SK-N-SH treated with all-trans-retinoic acid at 6 μM for 48 hours (cell line): Measurements from ENCODE around the gene SAP30.

Experiments used
- ATAC-seq: fragments of 200-7000 bp; cut with Tn5 transposase; 3 replicates; pipeline ENCODE4 v1.9.1; 2020; ENCODE audit warnings: mild to moderate bottlenecking, moderate library complexity
- ARNTL ChIP-seq: fragments of 450-650 bp; formaldehyde crosslinking; IDR thresholded peaks from 2 replicates; pipeline ENCODE4 v1.5.0; 2020; ENCODE audit warnings: low read depth, mild to moderate bottlenecking, moderate library complexity, borderline replicate concordance
- CREB5 ChIP-seq: fragments of 250-450 bp; sonication (Bioruptor Pico); IDR thresholded peaks from 2 replicates; pipeline ENCODE4 v1.5.1; 2020; ENCODE audit warnings: low read depth, mild to moderate bottlenecking, moderate library complexity
- CSDC2 ChIP-seq: fragments of 250-450 bp; sonication (Bioruptor Pico); IDR thresholded peaks from 2 replicates; pipeline ENCODE4 v1.5.0; 2020; ENCODE audit warnings: mild to moderate bottlenecking, moderate library complexity
- ESRRG ChIP-seq: fragments of 250-450 bp; sonication (Bioruptor Pico); IDR thresholded peaks from 2 replicates; pipeline ENCODE4 v1.6.1; 2021; ENCODE audit warnings: mild to moderate bottlenecking
- ISL1 ChIP-seq: fragments of 250-450 bp; sonication (Bioruptor Pico); IDR thresholded peaks from 2 replicates; pipeline ENCODE4 v2.1.2; 2022; ENCODE audit warnings: mild to moderate bottlenecking, moderate library complexity
- OSR1 ChIP-seq: fragments of 250-450 bp; sonication (Bioruptor Pico); IDR thresholded peaks from 2 replicates; pipeline ENCODE4 v1.8.0; 2022; ENCODE audit warnings: moderate library complexity, mild to moderate bottlenecking, inconsistent platforms
- PPARA ChIP-seq: fragments of 250-450 bp; sonication (Bioruptor Pico); IDR thresholded peaks from 2 replicates; pipeline ENCODE4 v1.5.0; 2020; ENCODE audit warnings: mild to moderate bottlenecking, borderline replicate concordance
- RARB ChIP-seq: fragments of 250-450 bp; sonication (Bioruptor Pico); IDR thresholded peaks from 2 replicates; pipeline ENCODE4 v1.8.0; 2021; ENCODE audit warnings: mild to moderate bottlenecking, moderate library complexity
- SNAI2 ChIP-seq: fragments of 250-450 bp; sonication (Bioruptor Pico); IDR thresholded peaks from 2 replicates; pipeline ENCODE4 v1.5.0; 2020; ENCODE audit warnings: mild to moderate bottlenecking, moderate library complexity
- TCF4 ChIP-seq: fragments of 250-450 bp; sonication (Bioruptor Pico); IDR thresholded peaks from 2 replicates; pipeline ENCODE4 v1.8.0; 2021; ENCODE audit warnings: mild to moderate bottlenecking, moderate library complexity, borderline replicate concordance
- TOX ChIP-seq: fragments of 250-450 bp; sonication (Bioruptor Pico); IDR thresholded peaks from 2 replicates; pipeline ENCODE4 v1.8.0; 2021; ENCODE audit warnings: mild to moderate bottlenecking, moderate library complexity, borderline replicate concordance
- TSHZ2 ChIP-seq: fragments of 250-450 bp; sonication (Bioruptor Pico); IDR thresholded peaks from 2 replicates; pipeline ENCODE4 v1.5.0; 2020; ENCODE audit warnings: mild to moderate bottlenecking, moderate library complexity
- ZC3H10 ChIP-seq: fragments of 250-450 bp; sonication (Bioruptor Pico); IDR thresholded peaks from 2 replicates; pipeline ENCODE4 v1.5.1; 2021; ENCODE audit warnings: mild to moderate bottlenecking, moderate library complexity
- ZNF565 ChIP-seq: fragments of 450-650 bp; formaldehyde crosslinking; conservative IDR thresholded peaks from 2 replicates; pipeline ENCODE4 v1.5.0; 2020; ENCODE audit warnings: low read depth, mild to moderate bottlenecking, moderate library complexity
- ZNF70 ChIP-seq: fragments of 450-650 bp; formaldehyde crosslinking; IDR thresholded peaks from 2 replicates; pipeline ENCODE4 v1.5.0; 2020; ENCODE audit warnings: mild to moderate bottlenecking, moderate library complexity
- ZNF8 ChIP-seq: fragments of 450-650 bp; formaldehyde crosslinking; IDR thresholded peaks from 2 replicates; pipeline ENCODE4 v1.5.0; 2020; ENCODE audit warnings: mild to moderate bottlenecking, moderate library complexity
- TF ChIP-seq, protein P1 (sequence below): fragments of 250-450 bp; sonication (Bioruptor Pico); IDR thresholded peaks from 2 replicates; pipeline ENCODE4 v1.5.1; 2021; ENCODE audit warnings: mild to moderate bottlenecking, moderate library complexity
- TF ChIP-seq, protein P2 (sequence below): fragments of 250-450 bp; sonication (Bioruptor Pico); IDR thresholded peaks from 2 replicates; pipeline ENCODE4 v1.8.0; 2021; ENCODE audit warnings: low read depth, mild to moderate bottlenecking, moderate library complexity, borderline replicate concordance
- TF ChIP-seq, protein P3 (sequence below): fragments of 250-450 bp; sonication (Bioruptor Pico); IDR thresholded peaks from 2 replicates; pipeline ENCODE4 v1.8.0; 2020; ENCODE audit warnings: mild to moderate bottlenecking, moderate library complexity, borderline replicate concordance

SAP30 gene

DNA sequence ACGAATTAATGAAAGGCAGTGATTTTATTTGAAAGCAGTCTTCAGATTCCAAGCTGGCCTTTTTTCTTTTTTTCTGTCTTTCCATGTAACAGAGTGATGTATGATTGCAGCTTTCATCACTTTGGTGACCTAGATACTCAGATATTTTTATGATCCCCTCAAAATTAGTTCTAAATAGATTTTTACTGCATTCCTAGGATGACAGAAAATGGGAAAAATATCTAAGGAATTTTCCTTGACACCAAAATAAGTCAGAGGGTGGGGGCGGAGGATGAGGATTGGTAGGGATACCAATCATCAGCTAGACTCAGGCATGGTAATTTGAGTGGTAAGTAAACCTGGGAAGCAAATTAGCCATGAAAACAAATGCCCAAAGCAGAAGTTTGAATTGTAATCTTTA is 24.7 kb upstream of the SAP30 start:
- ATAC-seq: peak; percentile 55; the same call in 2 of the 3 replicates
- TF ChIP-seq PPARA (CRISPR knock-in tag): no peak
- TF ChIP-seq ZNF70 (CRISPR knock-in tag): no peak
- TF ChIP-seq ISL1 (CRISPR knock-in tag): peak; percentile 86
- TF ChIP-seq, protein P1, sequence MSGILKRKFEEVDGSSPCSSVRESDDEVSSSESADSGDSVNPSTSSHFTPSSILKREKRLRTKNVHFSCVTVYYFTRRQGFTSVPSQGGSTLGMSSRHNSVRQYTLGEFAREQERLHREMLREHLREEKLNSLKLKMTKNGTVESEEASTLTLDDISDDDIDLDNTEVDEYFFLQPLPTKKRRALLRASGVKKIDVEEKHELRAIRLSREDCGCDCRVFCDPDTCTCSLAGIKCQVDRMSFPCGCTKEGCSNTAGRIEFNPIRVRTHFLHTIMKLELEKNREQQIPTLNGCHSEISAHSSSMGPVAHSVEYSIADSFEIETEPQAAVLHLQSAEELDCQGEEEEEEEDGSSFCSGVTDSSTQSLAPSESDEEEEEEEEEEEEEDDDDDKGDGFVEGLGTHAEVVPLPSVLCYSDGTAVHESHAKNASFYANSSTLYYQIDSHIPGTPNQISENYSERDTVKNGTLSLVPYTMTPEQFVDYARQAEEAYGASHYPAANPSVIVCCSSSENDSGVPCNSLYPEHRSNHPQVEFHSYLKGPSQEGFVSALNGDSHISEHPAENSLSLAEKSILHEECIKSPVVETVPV (CRISPR knock-in tag): no peak
- no peak for TF ChIP-seq ARNTL (CRISPR knock-in tag)
- peak; percentile 81 for TF ChIP-seq CREB5 (CRISPR knock-in tag)
- no peak for TF ChIP-seq RARB (CRISPR knock-in tag)
- TF ChIP-seq CSDC2 (CRISPR knock-in tag): 0 out of 2 replicates have a peak, but pooled peaks have one; percentile 32
- TF ChIP-seq TSHZ2: no peak
- TF ChIP-seq ESRRG: no peak

GRCh38 chr4:173347467-173347866 is 23.3 kb upstream of the SAP30 start:
- TF ChIP-seq, protein P1 (CRISPR knock-in tag): no peak
- TF ChIP-seq, protein P2, sequence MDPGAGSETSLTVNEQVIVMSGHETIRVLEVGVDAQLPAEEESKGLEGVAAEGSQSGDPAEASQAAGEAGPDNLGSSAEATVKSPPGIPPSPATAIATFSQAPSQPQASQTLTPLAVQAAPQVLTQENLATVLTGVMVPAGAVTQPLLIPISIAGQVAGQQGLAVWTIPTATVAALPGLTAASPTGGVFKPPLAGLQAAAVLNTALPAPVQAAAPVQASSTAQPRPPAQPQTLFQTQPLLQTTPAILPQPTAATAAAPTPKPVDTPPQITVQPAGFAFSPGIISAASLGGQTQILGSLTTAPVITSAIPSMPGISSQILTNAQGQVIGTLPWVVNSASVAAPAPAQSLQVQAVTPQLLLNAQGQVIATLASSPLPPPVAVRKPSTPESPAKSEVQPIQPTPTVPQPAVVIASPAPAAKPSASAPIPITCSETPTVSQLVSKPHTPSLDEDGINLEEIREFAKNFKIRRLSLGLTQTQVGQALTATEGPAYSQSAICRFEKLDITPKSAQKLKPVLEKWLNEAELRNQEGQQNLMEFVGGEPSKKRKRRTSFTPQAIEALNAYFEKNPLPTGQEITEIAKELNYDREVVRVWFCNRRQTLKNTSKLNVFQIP: no peak
- no peak for TF ChIP-seq ZC3H10 (CRISPR knock-in tag)
- TF ChIP-seq ZNF565 (CRISPR knock-in tag): no peak
- TF ChIP-seq SNAI2 (CRISPR knock-in tag): no peak
- no peak for TF ChIP-seq TOX (CRISPR knock-in tag)
- no peak for TF ChIP-seq RARB (CRISPR knock-in tag)
- TF ChIP-seq CREB5 (CRISPR knock-in tag): no peak
- TF ChIP-seq OSR1 (CRISPR knock-in tag): no peak
- TF ChIP-seq, protein P3, sequence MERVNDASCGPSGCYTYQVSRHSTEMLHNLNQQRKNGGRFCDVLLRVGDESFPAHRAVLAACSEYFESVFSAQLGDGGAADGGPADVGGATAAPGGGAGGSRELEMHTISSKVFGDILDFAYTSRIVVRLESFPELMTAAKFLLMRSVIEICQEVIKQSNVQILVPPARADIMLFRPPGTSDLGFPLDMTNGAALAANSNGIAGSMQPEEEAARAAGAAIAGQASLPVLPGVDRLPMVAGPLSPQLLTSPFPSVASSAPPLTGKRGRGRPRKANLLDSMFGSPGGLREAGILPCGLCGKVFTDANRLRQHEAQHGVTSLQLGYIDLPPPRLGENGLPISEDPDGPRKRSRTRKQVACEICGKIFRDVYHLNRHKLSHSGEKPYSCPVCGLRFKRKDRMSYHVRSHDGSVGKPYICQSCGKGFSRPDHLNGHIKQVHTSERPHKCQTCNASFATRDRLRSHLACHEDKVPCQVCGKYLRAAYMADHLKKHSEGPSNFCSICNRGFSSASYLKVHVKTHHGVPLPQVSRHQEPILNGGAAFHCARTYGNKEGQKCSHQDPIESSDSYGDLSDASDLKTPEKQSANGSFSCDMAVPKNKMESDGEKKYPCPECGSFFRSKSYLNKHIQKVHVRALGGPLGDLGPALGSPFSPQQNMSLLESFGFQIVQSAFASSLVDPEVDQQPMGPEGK: no peak
- no peak for TF ChIP-seq ESRRG
- TF ChIP-seq ZNF70 (CRISPR knock-in tag): no peak
- no peak for TF ChIP-seq ZNF8 (CRISPR knock-in tag)
- TF ChIP-seq TSHZ2: no peak
- TF ChIP-seq TCF4 (CRISPR knock-in tag): no peak
- ATAC-seq: no peak
